IPS-11a (cell line): Measurements from ENCODE around the gene ADH6.
"Not testable (repeated sequence)": the region's sequence is repeated elsewhere in the genome, so short reads cannot be mapped to it uniquely, and the experiment has no call there.

ENCODE experiments used
- H3K4me3 ChIP-seq: one replicate; pipeline ENCODE4 v1.5.1; 2013; ENCODE audit warnings: low read depth, low read length, control low read depth

ADH6 gene

DNA sequence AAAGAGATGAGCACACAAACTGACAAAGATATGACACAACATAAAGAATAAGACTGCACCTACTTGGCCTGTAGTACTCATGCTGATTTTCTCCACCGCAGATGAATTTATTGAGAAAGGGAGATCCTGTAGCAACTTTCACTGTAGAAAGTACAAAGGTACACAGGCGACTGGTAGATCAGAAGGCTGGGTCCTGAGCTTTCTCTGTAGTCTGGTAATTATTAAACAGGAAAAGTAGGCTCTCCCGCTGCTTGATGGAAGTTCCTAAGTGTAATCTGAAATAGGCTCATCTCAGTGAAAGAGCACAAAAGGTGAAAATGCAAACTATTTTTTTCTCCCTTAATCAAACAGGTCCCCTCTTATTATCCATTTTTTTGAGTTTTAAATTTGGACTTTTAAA, at the start of gene ADH6:
ADH6 (minus strand) TSS at position 175 of the 400 bp plus-strand sequence; CDS start at position 81, 94 bp downstream.
- no peak within 1 kb of the TSS for H3K4me3 ChIP-seq

DNA sequence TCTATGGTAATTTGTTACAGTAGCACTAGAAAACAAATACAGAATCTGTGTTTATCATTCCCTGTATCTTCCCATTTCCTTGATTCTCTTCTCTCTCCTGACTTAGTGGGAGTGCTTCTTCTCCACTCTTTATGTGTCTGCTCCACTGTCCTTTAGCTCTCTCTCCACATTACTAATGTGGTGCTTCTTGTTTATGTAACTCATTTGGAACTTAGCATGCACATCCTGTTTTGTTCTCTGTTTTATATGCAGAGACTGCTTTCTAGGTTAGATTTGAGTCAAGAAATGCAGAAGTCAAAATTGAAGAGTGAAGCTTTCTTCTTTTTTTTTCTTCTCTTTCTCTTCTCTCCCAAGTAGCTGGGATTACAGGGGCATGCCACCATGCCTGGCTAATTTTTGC, 45.9 kb upstream of the ADH6 start:
- H3K4me3 ChIP-seq: no peak overlapping the region

DNA sequence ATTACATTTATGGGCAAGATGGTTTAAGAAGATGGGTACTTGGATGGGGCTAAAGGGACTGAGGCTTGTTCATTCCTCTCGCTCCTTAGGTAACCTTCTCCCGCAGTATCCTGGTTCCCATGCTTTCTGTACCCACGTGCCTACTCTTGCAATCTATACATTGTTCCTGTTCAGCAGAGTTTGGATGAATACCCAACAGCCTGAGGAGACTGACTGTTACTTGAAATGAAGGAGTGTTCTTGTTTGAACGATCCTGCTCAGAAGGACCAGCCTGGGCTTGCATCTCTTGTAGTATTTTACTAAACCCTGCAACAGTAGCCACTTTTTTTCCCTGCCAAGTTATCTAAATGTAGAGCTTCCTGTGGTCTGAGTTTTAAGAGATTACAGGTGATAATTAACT, 33.7 kb upstream of the ADH6 start:
- H3K4me3 ChIP-seq: no peak overlapping the region

DNA sequence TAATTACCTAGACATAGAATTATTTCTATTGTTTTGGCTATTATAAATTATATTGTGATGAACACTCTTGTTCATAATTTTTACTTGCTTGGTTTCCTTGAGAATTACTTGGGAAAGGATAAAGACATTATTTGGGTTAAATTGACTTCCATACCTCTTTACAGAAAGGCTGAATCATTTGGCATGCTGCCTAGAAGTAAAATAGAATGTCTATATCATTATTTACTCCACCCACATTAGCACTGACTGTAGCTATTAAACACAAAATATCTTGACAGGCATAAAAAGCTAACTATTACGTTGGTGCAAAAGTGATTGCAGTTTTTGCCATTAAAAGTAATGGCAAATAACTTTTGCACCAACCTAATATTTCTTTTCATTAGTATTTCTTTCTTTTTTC, 29.7 kb upstream of the ADH6 start:
- no peak overlapping the region for H3K4me3 ChIP-seq

DNA sequence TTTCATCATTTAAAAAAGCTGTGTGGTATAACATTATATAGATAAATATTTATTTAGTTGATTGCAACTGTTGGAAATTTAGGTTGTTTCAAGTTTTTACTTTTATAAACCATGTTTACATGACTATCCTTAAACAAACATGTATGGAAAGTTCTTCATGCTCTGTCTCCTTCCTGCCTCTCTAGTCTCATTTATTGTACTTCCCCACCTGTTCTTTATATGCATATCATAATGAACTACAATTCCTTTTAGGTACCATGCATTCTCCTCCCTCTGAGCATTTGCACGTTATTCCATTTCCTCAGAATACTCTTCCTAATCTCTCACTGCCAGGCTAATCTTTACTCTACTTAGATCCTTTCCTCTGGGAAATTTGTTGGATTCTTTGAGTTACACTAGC, 16.9 kb upstream of the ADH6 start:
- H3K4me3 ChIP-seq: no peak overlapping the region

DNA sequence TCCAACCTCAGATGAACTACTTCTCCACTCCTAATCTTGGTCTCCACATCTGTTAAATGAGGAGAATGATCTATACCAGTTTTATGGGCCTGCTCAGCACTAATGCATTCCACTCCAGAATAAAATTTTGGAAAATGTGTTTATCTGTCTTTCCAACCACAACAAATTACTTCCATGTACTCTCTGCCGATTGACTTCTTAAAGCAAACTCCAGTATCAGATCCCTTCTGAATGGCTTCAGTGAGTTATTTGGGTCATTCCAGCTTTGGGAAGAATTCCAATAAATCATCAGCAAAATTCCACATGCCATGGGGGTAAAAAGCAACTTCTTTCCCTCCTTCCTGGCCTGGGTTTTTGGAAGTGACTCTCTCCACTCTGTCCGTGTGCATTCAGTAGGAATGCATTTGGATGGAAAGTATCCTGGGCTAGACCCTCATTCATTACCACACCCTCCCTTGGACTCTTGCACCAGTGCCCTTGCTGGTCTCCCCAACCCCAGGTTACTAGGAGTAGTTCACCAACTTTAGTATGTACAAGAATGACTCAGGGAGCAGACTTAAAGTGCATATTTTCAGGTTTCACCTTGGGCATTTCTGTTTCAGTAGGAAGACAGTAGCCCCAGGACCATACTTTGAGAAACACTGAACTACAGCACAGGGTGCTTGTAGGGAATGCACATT, 15.4 kb upstream of the ADH6 start:
- H3K4me3 ChIP-seq: no peak overlapping the region

DNA sequence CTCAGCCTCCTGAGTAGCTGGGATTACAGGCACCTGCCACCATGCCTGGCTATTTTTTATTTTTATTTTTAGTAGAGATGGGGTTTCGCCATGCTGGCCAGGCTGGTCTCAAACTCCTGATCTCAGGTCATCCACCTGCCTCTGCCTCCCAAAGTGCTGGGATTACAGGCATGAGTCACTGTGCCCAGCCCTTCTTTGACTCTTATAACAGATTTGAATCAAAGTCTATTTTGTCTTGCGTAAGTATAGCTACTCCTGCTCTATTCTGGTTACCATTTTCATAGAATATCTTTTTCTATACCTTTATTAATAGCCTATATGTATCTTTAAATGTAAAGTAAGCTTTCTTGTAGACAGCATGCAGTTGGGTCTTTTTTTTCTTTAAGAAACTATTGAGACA, 14.4 kb upstream of the ADH6 start:
- not testable (repeated sequence) for H3K4me3 ChIP-seq

DNA sequence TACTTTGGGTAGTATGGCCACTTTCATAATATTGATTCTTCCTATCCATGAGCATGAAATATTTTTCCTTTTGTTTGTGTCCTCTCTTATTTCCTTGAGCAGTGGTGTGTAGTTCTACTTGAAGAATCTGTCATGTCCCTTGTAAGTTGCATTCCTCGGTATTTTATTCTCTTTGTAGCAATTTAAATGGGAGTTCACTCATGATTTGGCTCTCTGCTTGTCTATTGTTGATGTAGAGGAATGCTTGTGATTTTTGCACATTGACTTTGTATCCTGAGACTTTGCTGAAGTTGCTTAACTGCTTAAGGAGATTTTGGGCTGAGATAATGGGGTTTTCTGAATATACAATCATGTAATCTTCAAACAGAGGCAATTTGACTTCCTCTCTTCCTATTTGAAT, 9.7 kb upstream of the ADH6 start:
- H3K4me3 ChIP-seq: not testable (repeated sequence)

DNA sequence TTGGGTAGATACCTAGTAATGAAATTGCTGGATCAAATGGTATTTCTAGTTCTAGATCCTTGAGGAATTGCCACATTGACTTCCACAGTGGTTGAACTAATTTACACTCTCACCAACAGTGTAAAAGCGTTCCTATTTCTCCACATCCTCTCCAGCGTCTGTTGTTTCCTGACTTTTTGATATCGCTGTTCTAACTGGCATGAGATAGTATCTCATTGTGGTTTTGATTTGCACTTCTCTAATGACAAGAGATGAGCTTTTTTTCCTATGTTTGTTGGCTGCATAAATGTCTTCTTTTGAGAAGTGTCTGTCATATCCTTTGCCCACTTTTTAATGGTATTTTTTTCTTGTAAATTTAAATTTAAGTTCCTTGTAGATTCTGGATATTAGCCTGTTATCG, 8.6 kb upstream of the ADH6 start:
- H3K4me3 ChIP-seq: not testable (repeated sequence)

DNA sequence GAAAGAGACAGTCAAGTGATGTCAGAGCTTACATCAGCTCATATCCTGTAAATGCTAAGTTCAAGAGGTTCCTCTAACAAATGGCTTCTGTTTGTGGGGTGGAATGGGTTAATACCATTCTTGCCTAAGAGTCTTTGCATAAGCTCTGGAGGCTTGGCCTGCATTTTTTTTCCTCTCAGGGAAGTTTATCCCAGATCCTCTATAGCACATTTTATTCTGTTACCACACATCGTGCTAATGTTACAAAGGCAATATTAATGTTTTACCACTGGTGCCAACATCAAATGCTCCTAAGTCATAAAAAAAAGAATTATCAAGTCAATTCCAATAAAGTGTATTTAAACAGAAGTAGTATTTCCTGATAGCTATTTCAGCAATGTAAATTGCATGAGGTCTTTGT, 2.9 kb upstream of the ADH6 start:
- no peak overlapping the region for H3K4me3 ChIP-seq

DNA sequence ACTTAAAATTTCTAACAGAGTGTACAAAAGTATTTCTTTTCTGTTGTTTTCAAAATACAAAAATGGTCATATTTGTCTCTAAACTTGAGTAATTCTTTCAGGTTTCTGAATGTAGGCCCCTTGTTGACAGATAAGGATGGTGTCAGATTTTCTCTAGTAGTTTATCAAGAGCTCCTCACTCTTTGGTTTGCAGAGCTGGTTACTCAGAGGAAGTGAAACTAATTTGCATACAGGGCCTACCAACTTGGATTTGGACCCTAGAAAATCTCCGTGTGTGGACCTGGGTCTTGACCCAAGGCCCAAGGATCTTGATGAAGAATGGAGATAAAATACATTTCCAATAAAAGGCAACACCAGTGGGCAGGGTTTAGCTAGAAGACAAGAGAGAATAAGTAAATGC, 433 bp upstream of the ADH6 start:
- H3K4me3 ChIP-seq: no peak overlapping the region

DNA sequence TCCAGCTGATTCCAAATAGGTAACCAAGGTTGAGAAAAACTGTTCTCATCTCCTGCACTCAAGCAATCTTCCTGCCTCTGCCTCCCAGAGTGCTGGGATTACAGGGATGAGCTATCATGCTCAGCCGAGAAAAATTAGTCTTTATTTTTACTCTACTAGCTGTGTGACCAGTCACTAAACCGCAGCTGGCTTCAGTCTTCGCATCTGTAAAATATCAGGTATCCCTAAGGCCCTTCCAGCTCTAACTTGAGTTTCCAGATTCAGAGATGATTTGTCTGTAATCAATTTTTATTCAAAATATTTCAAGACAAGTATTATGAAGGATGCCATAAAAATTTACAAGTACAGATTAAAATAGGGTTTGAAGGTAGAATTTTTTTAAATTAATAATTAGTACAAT, 3.5 kb downstream of the ADH6 start:
- no peak overlapping the region for H3K4me3 ChIP-seq

DNA sequence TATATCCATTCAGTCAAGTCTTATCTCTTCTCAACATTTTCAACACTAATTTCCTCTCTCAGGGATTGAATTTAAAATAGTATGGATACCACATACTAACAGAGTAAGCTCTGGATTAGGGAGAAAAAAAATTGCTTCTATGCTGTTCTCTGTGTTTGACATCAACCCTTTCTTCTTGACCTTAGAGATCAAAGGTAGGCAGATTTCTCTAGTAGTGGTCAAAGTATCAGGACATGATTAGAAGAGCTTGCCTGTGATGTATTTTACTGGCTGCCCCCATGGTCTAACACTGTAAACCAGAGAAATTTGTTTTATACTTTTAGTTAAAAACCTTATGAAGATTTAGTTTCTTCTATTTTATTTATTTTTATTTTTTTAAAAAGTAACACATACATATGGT, 8.3 kb downstream of the ADH6 start:
- H3K4me3 ChIP-seq: no peak overlapping the region

DNA sequence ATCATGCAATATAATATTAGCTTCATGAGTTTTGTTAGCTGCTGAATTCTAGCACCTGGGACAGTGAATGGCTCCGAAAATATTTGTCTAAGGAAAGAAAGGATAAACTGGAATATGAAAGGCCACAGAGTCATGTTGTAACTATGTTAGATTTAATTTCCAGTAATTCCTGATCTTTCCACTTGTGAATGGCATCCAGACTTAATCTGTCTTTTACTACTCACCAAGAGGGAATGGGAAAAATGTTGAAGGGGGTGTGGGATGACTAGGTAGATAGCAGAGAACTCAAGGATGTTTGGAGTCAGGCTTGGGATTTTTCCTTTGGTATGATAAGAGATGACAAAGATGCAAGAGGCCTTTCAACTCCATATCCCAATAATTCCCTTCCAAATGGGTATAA, 9.4 kb downstream of the ADH6 start:
- no peak overlapping the region for H3K4me3 ChIP-seq

DNA sequence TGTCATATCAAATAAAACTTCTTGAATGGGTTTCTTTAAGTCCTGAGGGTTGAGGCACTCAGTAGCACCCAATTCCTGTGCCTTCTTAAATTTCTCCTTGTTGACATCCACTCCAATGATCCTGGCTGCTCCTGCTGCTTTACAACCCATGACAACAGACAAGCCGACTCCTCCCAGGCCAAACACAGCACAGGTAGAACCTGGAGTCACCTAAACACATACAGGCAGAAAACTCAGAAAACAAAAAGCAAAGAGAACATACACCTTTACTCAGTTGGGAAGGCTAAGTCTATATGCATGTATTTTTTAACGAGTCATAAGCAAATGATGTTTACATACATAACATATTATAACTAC, 10.3 kb downstream of the ADH6 start:
- no peak overlapping the region for H3K4me3 ChIP-seq

DNA sequence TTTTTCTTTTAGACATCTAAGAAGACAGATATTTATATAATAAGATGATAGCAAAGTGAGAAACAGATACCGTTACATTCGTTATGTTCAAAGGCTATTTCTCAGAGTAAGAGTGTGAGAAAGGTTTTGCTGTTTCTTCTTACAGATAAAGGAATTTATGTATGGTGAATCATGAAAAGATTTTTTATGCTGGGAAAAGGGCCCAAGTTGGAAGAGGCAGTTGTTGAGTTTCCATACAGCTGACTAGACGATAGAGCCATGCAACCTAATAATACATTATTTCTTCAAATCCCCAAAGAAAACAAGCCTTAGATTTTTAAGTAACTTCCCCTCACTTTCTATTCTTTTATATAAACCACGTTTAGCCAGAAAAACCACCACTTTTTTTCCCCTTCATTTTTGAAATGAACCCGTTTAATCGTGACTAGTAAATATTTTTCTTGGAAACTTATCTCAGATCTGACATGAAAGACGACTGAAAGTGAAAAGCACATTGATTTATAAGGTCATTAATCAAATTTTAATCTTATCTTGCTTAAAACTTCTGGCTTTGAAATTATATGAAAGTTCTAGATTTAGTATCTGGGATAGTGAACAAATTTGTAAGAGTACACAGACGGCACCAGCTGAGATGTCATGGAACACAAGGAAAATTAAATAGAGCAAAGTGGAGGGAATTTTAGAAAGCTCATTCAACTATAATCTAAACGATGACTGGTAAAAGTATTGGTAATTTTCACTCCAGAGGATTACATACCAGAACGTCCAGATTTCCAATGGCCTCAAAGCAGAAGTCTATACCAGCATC, 10.9 kb downstream of the ADH6 start:
- no peak overlapping the region for H3K4me3 ChIP-seq

DNA sequence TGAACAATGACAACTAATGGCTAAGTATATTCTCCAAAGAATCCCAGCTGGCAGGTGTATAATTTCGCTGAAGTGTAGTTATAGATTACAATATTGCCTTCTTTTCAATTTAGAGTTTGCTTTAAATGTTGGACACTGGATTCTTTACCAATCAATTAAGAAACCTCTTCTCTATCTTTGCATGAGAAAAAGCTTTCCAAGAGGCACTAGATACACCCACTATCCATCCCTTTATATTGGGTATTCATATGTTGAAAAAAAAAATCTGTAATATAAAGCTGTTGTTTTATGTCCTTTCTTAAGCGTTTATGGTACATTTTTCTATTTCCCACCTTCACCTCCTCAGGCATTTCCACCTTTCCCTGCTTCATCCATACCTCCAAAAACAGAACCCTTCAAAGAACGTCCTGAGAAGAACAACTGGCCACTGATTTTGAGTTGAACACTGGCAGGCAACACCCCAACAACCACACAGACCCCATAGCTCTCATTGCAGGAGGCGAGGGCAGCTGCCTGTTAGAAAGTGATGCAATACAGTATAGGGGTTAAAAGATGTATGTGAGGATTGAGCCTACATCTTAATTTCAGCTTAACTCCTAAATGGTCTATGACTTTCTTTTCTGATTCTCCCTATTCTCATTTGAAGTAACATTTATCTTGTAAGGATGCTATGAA, 11.8 kb downstream of the ADH6 start:
- H3K4me3 ChIP-seq: no peak overlapping the region

DNA sequence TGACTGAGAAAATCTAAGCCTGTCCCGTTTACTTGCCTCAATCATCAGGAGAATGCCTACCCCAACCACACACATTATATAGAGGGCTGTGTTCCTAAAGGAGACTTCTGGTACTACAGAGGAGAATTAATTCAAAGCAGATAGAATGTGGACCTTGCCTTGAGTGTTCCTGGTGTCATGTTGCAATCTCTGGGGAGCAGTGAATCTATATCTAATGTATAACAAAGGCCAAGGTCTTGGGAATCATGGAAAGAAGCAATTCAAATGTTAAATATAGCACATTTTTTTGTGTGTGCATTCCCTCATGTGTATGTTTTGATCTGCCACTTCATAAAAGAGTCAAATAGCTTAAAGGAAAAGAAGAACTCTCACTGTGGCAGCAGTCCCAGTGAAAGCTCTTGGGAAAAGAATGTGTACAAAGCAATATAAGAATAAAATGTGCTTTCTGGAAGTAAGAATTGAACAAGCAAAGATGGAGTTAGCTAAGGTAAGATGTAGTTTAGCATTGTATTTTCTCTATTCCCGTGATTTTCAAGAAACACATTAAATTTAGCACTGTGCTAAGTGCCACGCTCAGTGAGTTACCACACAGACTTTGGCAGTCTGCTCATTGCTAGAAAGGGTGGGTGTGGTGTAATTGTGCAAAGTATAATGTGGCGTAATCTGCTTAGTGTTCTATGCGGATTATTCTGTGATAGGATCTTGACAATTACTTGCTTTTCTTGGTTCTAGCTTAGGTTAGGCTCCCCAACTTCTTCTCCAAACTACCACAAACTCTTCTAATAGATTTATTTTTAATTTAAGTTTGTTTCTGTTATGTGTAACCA, 13.7 kb downstream of the ADH6 start:
- no peak overlapping the region for H3K4me3 ChIP-seq

DNA sequence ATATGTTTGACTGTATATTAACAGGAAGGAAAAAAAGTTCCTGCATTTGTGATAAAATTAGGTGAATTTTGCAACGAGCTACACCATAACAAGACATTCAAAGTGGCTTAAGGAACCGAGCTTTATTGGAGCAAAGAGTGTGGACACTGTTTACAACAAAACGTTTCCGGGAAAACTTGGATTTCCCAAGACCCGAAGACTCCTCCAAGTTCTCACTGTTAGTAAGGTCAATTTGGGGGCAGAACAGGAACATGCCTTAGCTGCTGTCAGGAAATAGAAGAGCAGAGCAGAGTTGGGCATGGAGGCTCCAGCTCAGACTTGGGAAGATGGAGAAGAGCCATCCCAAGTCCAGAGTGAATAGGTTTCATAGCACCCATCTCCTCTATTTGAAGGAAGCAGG, 16.5 kb downstream of the ADH6 start:
- no peak overlapping the region for H3K4me3 ChIP-seq

DNA sequence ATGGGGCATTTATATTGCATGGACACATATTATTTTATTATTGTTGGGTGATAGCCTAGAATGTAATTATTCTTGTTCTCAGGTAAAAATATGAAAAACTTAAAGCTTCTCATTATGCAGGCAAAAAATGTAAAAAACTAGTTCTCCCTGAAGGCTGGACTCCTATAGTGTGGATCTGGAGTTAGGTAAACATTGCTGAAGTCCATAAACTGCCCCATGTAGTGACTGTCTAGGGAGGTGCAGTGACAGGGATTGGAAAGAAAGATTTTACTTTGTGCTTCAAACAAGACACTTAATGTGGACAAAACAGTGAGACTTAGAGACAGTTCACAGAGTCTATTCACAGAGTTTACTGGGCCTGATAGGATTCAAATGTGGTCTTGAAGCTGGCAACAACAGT, 17.0 kb downstream of the ADH6 start:
- H3K4me3 ChIP-seq: no peak overlapping the region

DNA sequence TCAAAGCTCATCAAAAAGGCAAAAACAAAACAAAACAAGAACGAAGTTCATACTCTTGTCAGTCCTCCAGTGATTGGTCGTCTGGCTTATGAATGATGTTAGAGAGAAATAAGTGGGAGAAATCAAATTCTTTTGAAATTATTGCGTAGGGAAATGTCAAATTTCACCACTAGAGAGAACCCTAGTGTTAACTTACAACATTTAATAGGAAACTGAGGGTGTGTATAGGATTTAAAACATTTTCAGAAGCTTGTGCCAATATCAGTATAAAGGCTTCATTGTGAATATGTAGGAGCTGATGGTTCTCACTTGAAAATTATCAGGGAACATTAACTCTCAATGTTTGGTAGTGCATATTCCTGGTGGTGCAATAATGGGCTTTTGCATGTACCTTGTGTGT, 17.4 kb downstream of the ADH6 start:
- no peak overlapping the region for H3K4me3 ChIP-seq
